Measurements from ENCODE around the gene NLRC5.

- TF ChIP-seq CTCF (IDR thresholded peaks at IDR 0.05): no peak
- no peak for TF ChIP-seq POLR2A (IDR thresholded peaks at IDR 0.05; ENCODE audit: low read depth)
Observed at GRCh38 chr16:56977216-56977615, 12.1 kb upstream of the NLRC5 start.

Data from esophagus muscularis mucosa (tissue), 3 donors.